Stomach (tissue), 9 donors: Measurements from ENCODE around the gene WWOX. TPM values are rescaled to one million over a fixed set of nuclear protein-coding genes. Genes with fewer than 3 reads are reported as not detected.

Experiments used
- DNase-seq, 2 donors: peaks; one replicate each; pipeline versions ENCODE4 v3.0.0 to v3.0.0-alpha.2; 2013 to 2019
- H3K27ac ChIP-seq, 5 donors: fragments of 200-600 bp in 4 of 5; sonication (generic) in 4 of 5; one replicate each; pipeline ENCODE4 v1.5.1; 2013 to 2019; ENCODE audit warnings: mild to moderate bottlenecking in 1 of 5, moderate library complexity in 1 of 5
- H3K27me3 ChIP-seq, 3 donors: fragments of 200-600 bp; sonication (generic); one replicate each; pipeline ENCODE4 v1.5.1; 2017 to 2019; ENCODE audit warnings: mixed run types in 1 of 3
- H3K36me3 ChIP-seq, 4 donors: fragments of 200-600 bp; sonication (generic); 1 replicate in 3 of 4; 2 replicates in 1 of 4; pipeline ENCODE4 v1.5.1; 2016 to 2019
- H3K4me1 ChIP-seq, 4 donors: fragments of 200-600 bp; sonication (generic); one replicate each; pipeline ENCODE4 v1.5.1; 2016 to 2019
- H3K4me3 ChIP-seq, 4 donors: fragments of 200-600 bp; sonication (generic) in 3 of 4; one replicate each; pipeline ENCODE4 v1.5.1; 2016 to 2019; ENCODE audit warnings: mild to moderate bottlenecking in 1 of 4
- H3K9me3 ChIP-seq, 4 donors: fragments of 200-600 bp; sonication (generic); one replicate each; pipeline ENCODE4 v1.5.1; 2016 to 2019
- EP300 ChIP-seq: sonication (generic); formaldehyde crosslinking; IDR thresholded peaks from one replicate; pipeline ENCODE4 v1.6.1; 2017; ENCODE audit warnings: antibody characterized with exemption
- POLR2A ChIP-seq, 4 donors: fragments of 450-650 bp; IDR thresholded peaks; one replicate each; pipeline ENCODE4 v1.6.1; 2016; ENCODE audit warnings: antibody characterized with exemption in 4 of 4, control low read depth in 2 of 4, mild to moderate bottlenecking in 1 of 4, moderate library complexity in 1 of 4
- POLR2AphosphoS5 ChIP-seq, 3 donors: sonication (generic); formaldehyde crosslinking; IDR thresholded peaks; one replicate each; pipeline ENCODE4 v1.6.1; 2016; ENCODE audit warnings: antibody characterized with exemption in 3 of 3
- WGBS, 5 donors: extraction: QIAGEN DNeasy Blood & Tissue Kit in 3 of 5; methylation state at CpG; one replicate each; pipeline versions ENCODE4 v1.1.5 to v1.1.7; 2013 to 2018; 5-methylcytosine and 5-hydroxymethylcytosine counted together
- intact Hi-C: fragments of 100-400 bp; cut with DNase I; formaldehyde crosslinking; loops from one replicate; pipeline ENCODE4 v1.15.1; 2023; ENCODE audit warnings: low total_unique reads
- polyA plus RNA-seq, 3 donors: library from polyadenylated mRNA; stranded (reverse); fragments of 200-250 nt; gene quantifications; one replicate each; pipeline ENCODE4 v1.2.3, GENCODE V29; 2013
- total RNA-seq, 5 donors: library from RNA; depleted of rRNA; stranded (reverse); fragments of >200 nt; gene quantifications; one replicate each; pipeline versions ENCODE4 v1.1.0 to v1.2.3, GENCODE V29; 2014 to 2016
- TF ChIP-seq, protein P1 (sequence below), 7 experiments: fragments of 450-650 bp in 4 of 7; fragments of 200-600 bp in 3 of 7; sonication (generic) in 3 of 7; IDR thresholded peaks; one replicate each; pipeline ENCODE4 v1.5.1; 2016 to 2019; ENCODE audit warnings: antibody characterized with exemption in 7 of 7, control low read depth in 2 of 7, mild to moderate bottlenecking in 1 of 7
- donor health status: healthy with polysubstance abuse.
- donor health status: Bipolar disorder and iron deficiency.
- donor health status: healthy.

The WWOX gene
- total and polyA plus RNA-seq, 8 donors = 7.7 to 129 (median 48.7) TPM

DNA sequence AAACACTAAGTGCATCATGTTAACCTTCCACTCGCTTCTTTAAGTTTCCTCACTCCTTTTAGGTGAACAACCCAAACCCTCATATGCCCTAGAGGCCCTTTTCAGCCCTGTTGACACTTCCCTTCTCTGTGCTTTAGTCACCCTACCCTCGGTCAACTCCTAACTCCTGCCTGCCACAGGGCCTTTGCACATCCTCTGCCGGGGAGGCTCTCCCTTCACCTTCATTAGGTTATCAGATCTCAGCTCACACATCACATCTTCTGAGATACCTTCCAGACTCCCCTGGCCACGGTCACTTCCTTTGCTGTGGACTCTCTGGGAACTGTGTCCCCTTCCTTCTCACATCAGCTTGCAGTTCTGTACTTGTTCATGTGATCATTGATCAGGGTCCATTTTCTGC, 926.7 kb downstream of the WWOX start:
- TF ChIP-seq POLR2AphosphoS5 (IDR thresholded peaks at IDR 0.05) (no peak), POLR2A (IDR thresholded peaks at IDR 0.05) (no peak), EP300 (no peak)
- TF ChIP-seq, protein P1, sequence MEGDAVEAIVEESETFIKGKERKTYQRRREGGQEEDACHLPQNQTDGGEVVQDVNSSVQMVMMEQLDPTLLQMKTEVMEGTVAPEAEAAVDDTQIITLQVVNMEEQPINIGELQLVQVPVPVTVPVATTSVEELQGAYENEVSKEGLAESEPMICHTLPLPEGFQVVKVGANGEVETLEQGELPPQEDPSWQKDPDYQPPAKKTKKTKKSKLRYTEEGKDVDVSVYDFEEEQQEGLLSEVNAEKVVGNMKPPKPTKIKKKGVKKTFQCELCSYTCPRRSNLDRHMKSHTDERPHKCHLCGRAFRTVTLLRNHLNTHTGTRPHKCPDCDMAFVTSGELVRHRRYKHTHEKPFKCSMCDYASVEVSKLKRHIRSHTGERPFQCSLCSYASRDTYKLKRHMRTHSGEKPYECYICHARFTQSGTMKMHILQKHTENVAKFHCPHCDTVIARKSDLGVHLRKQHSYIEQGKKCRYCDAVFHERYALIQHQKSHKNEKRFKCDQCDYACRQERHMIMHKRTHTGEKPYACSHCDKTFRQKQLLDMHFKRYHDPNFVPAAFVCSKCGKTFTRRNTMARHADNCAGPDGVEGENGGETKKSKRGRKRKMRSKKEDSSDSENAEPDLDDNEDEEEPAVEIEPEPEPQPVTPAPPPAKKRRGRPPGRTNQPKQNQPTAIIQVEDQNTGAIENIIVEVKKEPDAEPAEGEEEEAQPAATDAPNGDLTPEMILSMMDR (IDR thresholded peaks at IDR 0.05) = no peak
- Histone ChIP-seq H3K36me3 (no peaks in the 10 kb centered on the region), H3K4me3 (no peak overlapping the region), H3K9me3 (no peaks in the 10 kb centered on the region), H3K4me1 (peaks cover 0 to 3% (median 0%) of the 10 kb centered on the region in 4 donors), H3K27me3 (no peaks in the 10 kb centered on the region), H3K27ac (no peak overlapping the region)
- intact Hi-C loops = no loop called here
- no peak for DNase-seq
- 92 to 98% (median 95%) methylated on average over 4 of the region's 4 CpGs for WGBS, 5 donors

DNA sequence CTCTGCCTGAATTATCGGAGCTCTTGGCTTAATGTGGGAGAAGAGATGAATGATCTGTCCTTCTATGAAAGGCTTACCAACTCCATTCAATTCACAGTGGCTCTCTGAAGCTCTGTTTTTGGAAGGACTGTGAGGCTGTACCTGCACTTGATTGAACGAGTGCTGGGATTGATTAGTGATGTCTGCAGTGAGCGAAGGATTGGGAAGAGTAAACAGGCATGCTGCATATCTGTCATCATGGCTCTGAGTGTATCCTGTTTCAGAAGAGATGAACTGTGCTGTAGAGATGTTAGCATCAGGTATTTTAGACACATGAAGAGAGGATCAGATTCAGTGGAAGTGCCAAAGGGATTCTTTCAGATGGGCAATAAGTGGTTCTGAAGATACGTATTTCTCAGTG, 937.1 kb downstream of the WWOX start:
- Histone ChIP-seq H3K27me3 (no peaks in the 10 kb centered on the region), H3K36me3 (no peaks in the 10 kb centered on the region), H3K27ac (no peak overlapping the region), H3K4me3 (no peak overlapping the region), H3K4me1 (peaks cover 0 to 13% (median 8%) of the 10 kb centered on the region in 4 donors), H3K9me3 (no peaks in the 10 kb centered on the region)
- no peak for DNase-seq
- TF ChIP-seq POLR2AphosphoS5 (IDR thresholded peaks at IDR 0.05) = no peak
- no peak for TF ChIP-seq EP300
- TF ChIP-seq POLR2A (IDR thresholded peaks at IDR 0.05) = no peak
- TF ChIP-seq, protein P1 (IDR thresholded peaks at IDR 0.05) = no peak
- intact Hi-C loops = no loop called here
- WGBS, 5 donors = 82 to 99% (median 98%) methylated on average over 4 of the region's 4 CpGs

DNA sequence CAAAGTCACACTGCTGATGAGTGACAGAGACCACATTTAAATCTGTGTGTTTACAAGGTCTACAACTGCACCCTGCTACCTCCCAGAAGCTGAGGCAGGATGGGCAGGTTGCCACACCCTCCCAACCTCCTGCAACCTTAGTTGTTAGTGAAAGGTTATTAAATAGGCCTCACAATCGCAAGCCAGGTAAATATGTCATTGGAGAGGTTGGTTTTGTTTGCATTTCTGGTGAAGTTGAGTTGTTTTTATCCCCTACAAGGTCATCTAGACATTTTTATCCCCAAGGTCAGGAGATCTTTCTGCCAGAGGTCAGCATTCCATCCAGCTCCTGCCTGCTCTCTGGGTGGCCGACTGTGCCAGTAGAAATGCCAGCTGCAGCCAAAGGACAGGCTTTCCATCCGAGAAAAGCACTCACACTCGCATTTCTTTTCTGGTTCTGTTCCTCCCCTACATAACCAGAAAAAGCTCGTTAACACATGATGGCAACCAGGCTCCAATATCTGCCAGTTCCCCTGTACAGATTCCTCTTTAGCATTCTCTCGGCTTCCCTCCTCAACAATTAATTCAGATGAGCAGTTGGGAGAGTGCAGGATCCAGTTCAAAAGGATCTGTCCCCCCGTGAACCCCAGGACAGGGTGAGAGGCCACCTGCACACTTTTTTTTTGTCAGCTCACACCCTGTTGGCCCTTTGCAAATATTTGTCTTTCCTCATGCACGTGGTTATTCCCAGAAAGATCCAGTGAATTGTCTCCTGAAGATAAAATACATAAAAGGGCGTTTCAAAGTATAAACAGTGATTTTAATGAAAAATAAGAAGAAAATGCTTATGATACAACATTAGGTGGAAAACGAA, 938.3 kb downstream of the WWOX start:
- DNase-seq = peak; percentile 55 to 56
- no peak for TF ChIP-seq POLR2A (IDR thresholded peaks at IDR 0.05)
- H3K27me3 ChIP-seq = no peaks in the 10 kb centered on the region
- peaks cover 0 to 13% (median 8%) of the 10 kb centered on the region in 4 donors for H3K4me1 ChIP-seq
- H3K9me3 ChIP-seq = no peaks in the 10 kb centered on the region
- H3K27ac ChIP-seq = peak overlapping the region in 2 of 5 donors; percentile 8 to 39
- H3K36me3 ChIP-seq = no peaks in the 10 kb centered on the region
- intact Hi-C loops = no loop called here
- no peak overlapping the region for H3K4me3 ChIP-seq
- 32 to 48% (median 40%) methylated on average over 10 of the region's 10 CpGs for WGBS, 5 donors

DNA sequence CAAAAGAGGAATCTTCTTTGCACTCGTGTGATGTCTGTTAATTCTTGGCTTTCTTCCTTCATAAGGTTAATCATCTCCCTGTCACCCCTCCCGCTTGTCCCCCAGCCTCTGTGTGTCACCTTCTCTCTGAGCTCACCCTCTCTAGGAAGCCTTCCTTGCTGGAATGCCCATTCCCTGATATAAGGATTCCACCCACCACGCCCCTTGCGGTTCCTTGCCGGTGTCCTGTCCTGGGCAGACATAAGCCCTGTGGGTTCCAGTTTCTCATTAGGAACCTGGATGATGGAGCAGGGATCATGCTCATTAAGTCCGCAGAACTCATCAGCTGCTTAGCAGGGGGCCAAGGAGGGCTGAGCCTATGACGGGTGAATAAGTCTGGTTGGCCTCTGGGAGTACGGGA, 941.8 kb downstream of the WWOX start:
- Histone ChIP-seq H3K27ac (no peak overlapping the region), H3K9me3 (no peaks in the 10 kb centered on the region), H3K27me3 (no peaks in the 10 kb centered on the region), H3K4me3 (no peak overlapping the region), H3K4me1 (peaks cover 0 to 13% (median 8%) of the 10 kb centered on the region in 4 donors), H3K36me3 (no peaks in the 10 kb centered on the region)
- 84 to 97% (median 90%) methylated on average over 7 to 8 of the region's 8 CpGs for WGBS, 5 donors
- TF ChIP-seq EP300 (no peak), POLR2AphosphoS5 (IDR thresholded peaks at IDR 0.05) (no peak), POLR2A (IDR thresholded peaks at IDR 0.05) (no peak)
- TF ChIP-seq, protein P1 (IDR thresholded peaks at IDR 0.05) = no peak
- DNase-seq = no peak
- intact Hi-C loops = no loop called here

DNA sequence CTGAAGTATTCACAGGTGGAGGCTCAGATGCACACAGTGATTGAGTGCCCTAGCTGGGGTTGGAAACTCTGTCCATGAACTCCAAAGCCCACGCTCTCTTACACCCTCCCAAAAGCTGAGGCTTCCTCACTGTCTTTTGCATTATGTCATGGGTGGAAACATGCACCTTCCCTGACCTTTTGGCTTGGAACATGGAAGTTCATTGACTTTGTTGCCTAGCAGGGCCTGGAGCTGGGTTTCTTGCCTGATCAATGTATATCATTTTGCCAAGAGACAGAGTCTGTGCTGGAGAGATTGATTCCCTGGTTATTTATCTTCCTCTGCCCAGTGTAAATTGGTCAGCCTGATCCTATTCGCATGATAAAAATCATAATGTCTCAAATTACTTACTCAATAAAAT, 942.7 kb downstream of the WWOX start:
- TF ChIP-seq POLR2AphosphoS5 (IDR thresholded peaks at IDR 0.05) (no peak), POLR2A (IDR thresholded peaks at IDR 0.05) (no peak), EP300 (no peak)
- TF ChIP-seq, protein P1 (IDR thresholded peaks at IDR 0.05) = no peak
- intact Hi-C loops = no loop called here
- Histone ChIP-seq H3K27ac (no peak overlapping the region), H3K27me3 (no peaks in the 10 kb centered on the region), H3K9me3 (no peaks in the 10 kb centered on the region), H3K4me3 (no peak overlapping the region), H3K4me1 (peaks cover 0 to 12% (median 8%) of the 10 kb centered on the region in 4 donors), H3K36me3 (no peaks in the 10 kb centered on the region)
- DNase-seq = no peak
- WGBS, 5 donors = 89 to 96% (median 91%) methylated on average over 2 of the region's 2 CpGs
